Smooth muscle cell (in vitro differentiated cells): ENCODE measurements around the gene MDN1. TPM values are rescaled to one million over a fixed set of nuclear protein-coding genes. Genes with fewer than 3 reads are reported as not detected.

Experiments used
- DNase-seq: peaks from one replicate; lab custom pipeline; 2025; ENCODE audit not compliant: unreplicated experiment; lab: John Stamatoyannopoulos, UW
- H2AFZ ChIP-seq: fragments of 200-600 bp; sonication (generic); 2 replicates; pipeline ENCODE4 v1.6.0; 2016; ENCODE audit warnings: antibody characterized with exemption, low read depth, mild to moderate bottlenecking
- H3F3A ChIP-seq: fragments of 200-600 bp; sonication (generic); 2 replicates; pipeline ENCODE4 v1.6.0; 2017; ENCODE audit warnings: antibody characterized with exemption, low read depth
- H3K27ac ChIP-seq: fragments of 200-600 bp; sonication (generic); 2 replicates; pipeline ENCODE4 v1.5.1; 2016; ENCODE audit warnings: low read depth, mild to moderate bottlenecking
- H3K27me3 ChIP-seq: fragments of 200-600 bp; sonication (generic); 2 replicates; pipeline ENCODE4 v1.6.1; 2016; ENCODE audit warnings: low read depth, mild to moderate bottlenecking
- H3K36me3 ChIP-seq: fragments of 200-600 bp; sonication (generic); 2 replicates; pipeline ENCODE4 v1.5.1; 2016; ENCODE audit warnings: low read depth
- H3K4me1 ChIP-seq: fragments of 200-600 bp; sonication (generic); 2 replicates; pipeline ENCODE4 v1.5.1; 2016; ENCODE audit warnings: low read depth
- H3K4me2 ChIP-seq: fragments of 200-600 bp; sonication (generic); 2 replicates; pipeline ENCODE4 v1.6.0; 2016; ENCODE audit warnings: mild to moderate bottlenecking
- H3K4me3 ChIP-seq: fragments of 200-600 bp; sonication (generic); 2 replicates; pipeline ENCODE4 v1.5.1; 2016; ENCODE audit warnings: mild to moderate bottlenecking
- H3K79me2 ChIP-seq: fragments of 200-600 bp; sonication (generic); 2 replicates; pipeline ENCODE4 v1.6.0; 2016; ENCODE audit warnings: low read depth, mild to moderate bottlenecking
- H3K9ac ChIP-seq: fragments of 200-600 bp; sonication (generic); 2 replicates; pipeline ENCODE4 v1.6.0; 2016; ENCODE audit warnings: low read depth
- H3K9me3 ChIP-seq: fragments of 200-600 bp; sonication (generic); replicated peaks from 2 replicates; pipeline ENCODE4 v1.5.1; 2016; ENCODE audit warnings: low read depth
- H4K20me1 ChIP-seq: fragments of 200-600 bp; sonication (generic); 2 replicates; pipeline ENCODE4 v1.6.0; 2016; ENCODE audit warnings: low read depth
- WGBS: methylation state at CpG from one replicate; pipeline ENCODE4 v1.1.7; 2016; ENCODE audit warnings: low lambda C conversion rate; 5-methylcytosine and 5-hydroxymethylcytosine counted together
- polyA plus RNA-seq: library from polyadenylated mRNA; unstranded; fragments of >200 nt; fragmentation: Nextera tagmentation; extraction: Ambion mirVana; gene quantifications from 2 replicates; pipeline ENCODE4 v1.2.1, GENCODE V29; 2016
- total RNA-seq: library from RNA; depleted of rRNA; stranded (reverse); fragments of >200 nt; gene quantifications from 2 replicates; pipeline ENCODE4 v1.2.3, GENCODE V29; 2014
- TF ChIP-seq, protein P1 (sequence below): fragments of 200-600 bp; sonication (generic); IDR thresholded peaks from 2 replicates; pipeline ENCODE4 v1.5.1; 2017; ENCODE audit warnings: borderline replicate concordance, mild to moderate bottlenecking, antibody characterized with exemption; ENCODE audit not compliant: insufficient read depth, poor library complexity, severe bottlenecking

The MDN1 gene
- total and polyA plus RNA-seq, 2 experiments from 2014 or later = 6.4 to 16.5 TPM

DNA sequence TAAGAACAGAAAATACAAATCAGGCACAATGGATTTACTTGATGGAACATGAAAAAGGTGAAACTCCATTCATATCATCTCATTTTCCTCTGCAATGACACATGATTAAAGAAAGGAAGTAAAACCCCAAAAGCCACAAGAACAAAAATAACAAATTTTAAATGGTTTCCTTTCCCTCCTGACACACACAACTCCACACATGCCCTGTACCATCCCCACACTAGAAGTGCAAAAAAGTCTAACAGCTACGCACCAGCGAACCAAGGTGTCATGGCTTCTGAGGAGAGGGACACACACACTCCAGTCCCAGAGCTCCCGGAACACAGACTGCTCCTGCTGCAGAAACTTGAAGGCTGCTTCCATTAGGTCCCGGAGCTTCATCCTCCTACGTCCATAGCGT lies 25.3 kb downstream of the MDN1 start:
- no peaks in the 10 kb centered on the region for H3K79me2 ChIP-seq
- H2AFZ ChIP-seq = no peak overlapping the region
- no peak for DNase-seq
- no peaks in the 10 kb centered on the region for H3K4me1 ChIP-seq
- no peaks in the 10 kb centered on the region for H3K36me3 ChIP-seq
- H3K9me3 ChIP-seq = no peaks in the 10 kb centered on the region
- H3K4me2 ChIP-seq = no peak overlapping the region
- 93% methylated on average over 6 of the region's 6 CpGs for WGBS
- no peaks in the 10 kb centered on the region for H3K27me3 ChIP-seq
- H4K20me1 ChIP-seq = peaks cover 6% of the 10 kb centered on the region
- H3K27ac ChIP-seq = no peak overlapping the region
- H3K4me3 ChIP-seq = no peak overlapping the region
- no peaks in the 10 kb centered on the region for H3F3A ChIP-seq
- TF ChIP-seq, protein P1, sequence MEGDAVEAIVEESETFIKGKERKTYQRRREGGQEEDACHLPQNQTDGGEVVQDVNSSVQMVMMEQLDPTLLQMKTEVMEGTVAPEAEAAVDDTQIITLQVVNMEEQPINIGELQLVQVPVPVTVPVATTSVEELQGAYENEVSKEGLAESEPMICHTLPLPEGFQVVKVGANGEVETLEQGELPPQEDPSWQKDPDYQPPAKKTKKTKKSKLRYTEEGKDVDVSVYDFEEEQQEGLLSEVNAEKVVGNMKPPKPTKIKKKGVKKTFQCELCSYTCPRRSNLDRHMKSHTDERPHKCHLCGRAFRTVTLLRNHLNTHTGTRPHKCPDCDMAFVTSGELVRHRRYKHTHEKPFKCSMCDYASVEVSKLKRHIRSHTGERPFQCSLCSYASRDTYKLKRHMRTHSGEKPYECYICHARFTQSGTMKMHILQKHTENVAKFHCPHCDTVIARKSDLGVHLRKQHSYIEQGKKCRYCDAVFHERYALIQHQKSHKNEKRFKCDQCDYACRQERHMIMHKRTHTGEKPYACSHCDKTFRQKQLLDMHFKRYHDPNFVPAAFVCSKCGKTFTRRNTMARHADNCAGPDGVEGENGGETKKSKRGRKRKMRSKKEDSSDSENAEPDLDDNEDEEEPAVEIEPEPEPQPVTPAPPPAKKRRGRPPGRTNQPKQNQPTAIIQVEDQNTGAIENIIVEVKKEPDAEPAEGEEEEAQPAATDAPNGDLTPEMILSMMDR = no peak
- no peak overlapping the region for H3K9ac ChIP-seq

DNA sequence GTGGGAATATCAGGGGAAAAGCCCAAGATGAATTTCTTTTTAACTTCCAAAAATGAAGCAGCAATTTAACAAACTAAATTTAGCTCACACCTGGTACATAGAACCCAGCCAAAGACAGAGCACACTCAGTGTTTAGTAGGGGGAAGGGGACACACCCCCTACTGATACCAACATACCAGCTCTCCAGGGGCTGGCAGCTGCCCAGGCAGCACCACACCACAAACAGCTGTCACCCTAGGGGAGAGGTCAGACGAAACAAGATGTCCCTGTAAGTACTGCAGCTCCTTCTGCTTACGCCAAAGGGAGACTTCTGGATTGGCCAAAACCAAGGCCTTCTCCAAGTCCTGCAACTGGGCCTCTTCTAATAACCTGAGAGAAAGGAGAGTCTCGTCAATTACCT lies 26.0 kb downstream of the MDN1 start:
- Histone ChIP-seq H3F3A (no peaks in the 10 kb centered on the region), H3K9ac (no peak overlapping the region), H3K27me3 (no peaks in the 10 kb centered on the region), H3K79me2 (no peaks in the 10 kb centered on the region), H3K4me3 (no peak overlapping the region), H3K9me3 (no peaks in the 10 kb centered on the region), H3K27ac (no peak overlapping the region), H3K4me1 (no peaks in the 10 kb centered on the region), H3K36me3 (no peaks in the 10 kb centered on the region), H4K20me1 (peaks cover 6% of the 10 kb centered on the region), H2AFZ (no peak overlapping the region), H3K4me2 (no peak overlapping the region)
- TF ChIP-seq, protein P1 = no peak
- 97% methylated on average over 3 of the region's 3 CpGs for WGBS
- DNase-seq = no peak

GRCh38 chr6:89792881-89793280 lies 26.7 kb downstream of the MDN1 start:
- no peaks in the 10 kb centered on the region for H3K4me1 ChIP-seq
- WGBS = 72% methylated on average over 2 of the region's 2 CpGs
- no peak overlapping the region for H3K9ac ChIP-seq
- DNase-seq = no peak
- no peaks in the 10 kb centered on the region for H3K9me3 ChIP-seq
- H4K20me1 ChIP-seq = peaks cover 6% of the 10 kb centered on the region
- peaks cover 4% of the 10 kb centered on the region for H3K36me3 ChIP-seq
- H3K4me2 ChIP-seq = no peak overlapping the region
- no peak overlapping the region for H3K4me3 ChIP-seq
- H3K79me2 ChIP-seq = no peaks in the 10 kb centered on the region
- no peaks in the 10 kb centered on the region for H3K27me3 ChIP-seq
- TF ChIP-seq, protein P1 = peak; percentile 32
- H2AFZ ChIP-seq = no peak overlapping the region
- no peak overlapping the region for H3K27ac ChIP-seq
- H3F3A ChIP-seq = no peaks in the 10 kb centered on the region

DNA sequence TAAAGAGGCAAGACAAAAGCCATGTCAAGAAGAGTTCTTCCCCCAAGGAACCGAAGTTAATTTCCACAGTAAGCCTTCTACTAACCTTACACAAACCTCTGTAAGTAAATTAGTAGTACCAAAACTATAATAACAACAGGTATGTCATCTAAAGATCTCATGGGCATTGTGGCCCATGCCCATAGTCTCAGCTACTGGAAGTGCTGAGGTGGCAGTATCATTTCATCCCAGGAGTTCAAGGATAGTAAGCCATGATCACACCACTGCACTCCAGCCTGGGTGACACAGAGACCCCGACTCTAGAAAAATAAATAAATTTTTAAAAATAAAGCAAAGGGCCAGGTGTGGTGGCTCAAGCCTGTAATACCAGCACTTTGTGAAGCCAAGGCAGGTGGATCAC lies 29.2 kb downstream of the MDN1 start:
- Histone ChIP-seq H4K20me1 (peaks cover 6% of the 10 kb centered on the region), H2AFZ (no peak overlapping the region), H3K9me3 (no peaks in the 10 kb centered on the region), H3K79me2 (no peaks in the 10 kb centered on the region), H3K27me3 (no peaks in the 10 kb centered on the region), H3K4me2 (no peak overlapping the region), H3K36me3 (peaks cover 13% of the 10 kb centered on the region), H3K4me3 (no peak overlapping the region), H3K4me1 (no peaks in the 10 kb centered on the region), H3F3A (no peaks in the 10 kb centered on the region), H3K9ac (no peak overlapping the region), H3K27ac (no peak overlapping the region)
- TF ChIP-seq, protein P1 = no peak
- DNase-seq = no peak
- 97% methylated on average over 2 of the region's 2 CpGs for WGBS
